GM12878 (cell line): ENCODE data around the gene TUBA4B. TPM values are rescaled to one million over a fixed set of nuclear protein-coding genes. Genes with fewer than 3 reads are reported as not detected.

Source experiments
- ATF7 ChIP-seq: fragments of 450-650 bp; IDR thresholded peaks from 2 replicates; pipeline ENCODE4 v1.6.1; 2016; ENCODE audit warnings: low read depth, mild to moderate bottlenecking
- JUND ChIP-seq: IDR thresholded peaks from 2 replicates; pipeline ENCODE4 v1.6.1; 2012; ENCODE audit warnings: low read depth, mild to moderate bottlenecking, low read length, improper control_type of control experiment, moderate library complexity
- RELB ChIP-seq: fragments of 450-650 bp; IDR thresholded peaks from 2 replicates; pipeline ENCODE4 v1.6.1; 2017; ENCODE audit warnings: low read depth, mild to moderate bottlenecking, moderate library complexity
- ZBTB40 ChIP-seq: fragments of 450-650 bp; IDR thresholded peaks from 2 replicates; pipeline ENCODE4 v1.6.1; 2016; ENCODE audit warnings: mild to moderate bottlenecking, moderate library complexity, borderline replicate concordance
- polyA plus RNA-seq, 11 experiments: library from polyadenylated mRNA; depleted of rRNA in 4 of 11; unstranded in 6 of 11; stranded (reverse) in 5 of 11; fragments of >200 nt; fragmentation: Nextera tagmentation in 4 of 11; fragmentation: Illumina TruSeq in 1 of 11; extraction: Ambion mirVana in 4 of 11; extraction: Trizol in 1 of 11; gene quantifications; 1 replicate in 1 of 11; 2 replicates in 10 of 11; pipeline versions ENCODE4 v1.2.1 to v1.2.3, GENCODE V29; 2011 to 2016; ENCODE audit warnings: inconsistent platforms in 2 of 11, missing spikeins in 2 of 11, low read depth in 1 of 11
- total RNA-seq, 4 experiments: library from RNA; depleted of rRNA in 3 of 4; stranded (reverse); fragments of >200 nt in 3 of 4; fragmentation: Illumina TruSeq in 1 of 4; extraction: Trizol in 1 of 4; gene quantifications; 2 replicates each; pipeline versions ENCODE4 v1.2.1 to v1.2.3, GENCODE V29; 2013 to 2021

The TUBA4B gene
- total and polyA plus RNA-seq, 10 of the 15 experiments (the other 5 are each of a cell fraction or from before 2014, with no cell fraction given), result 0.07 TPM; not detected in 9

GRCh38 chr2:219245148-219245898 lies 7.7 kb upstream of the TUBA4B start, which contains the start of the genes GLB1L and STK16 (continued):
- TF ChIP-seq RELB (peak; percentile 90), ZBTB40 (peak; percentile 90), ATF7 (peak; percentile 81), JUND (0 out of 2 replicates have a peak, but pooled peaks have one; percentile 36)
